Vagina (tissue), 2 donors: ENCODE measurements around the gene ADAT3.

Experiments used
- POLR2A ChIP-seq, 2 donors: fragments of 450-650 bp; IDR thresholded peaks; one replicate each; pipeline ENCODE4 v1.6.1; 2017; ENCODE audit warnings: antibody characterized with exemption in 2 of 2, mild to moderate bottlenecking in 2 of 2, moderate library complexity in 2 of 2
- TF ChIP-seq, protein P1 (sequence below), 3 experiments: fragments of 450-650 bp in 2 of 3; fragments of 200-600 bp in 1 of 3; sonication (generic) in 1 of 3; IDR thresholded peaks; one replicate each; pipeline ENCODE4 v1.5.1; 2017 to 2019; ENCODE audit warnings: antibody characterized with exemption in 3 of 3, mild to moderate bottlenecking in 2 of 3, moderate library complexity in 2 of 3

DNA sequence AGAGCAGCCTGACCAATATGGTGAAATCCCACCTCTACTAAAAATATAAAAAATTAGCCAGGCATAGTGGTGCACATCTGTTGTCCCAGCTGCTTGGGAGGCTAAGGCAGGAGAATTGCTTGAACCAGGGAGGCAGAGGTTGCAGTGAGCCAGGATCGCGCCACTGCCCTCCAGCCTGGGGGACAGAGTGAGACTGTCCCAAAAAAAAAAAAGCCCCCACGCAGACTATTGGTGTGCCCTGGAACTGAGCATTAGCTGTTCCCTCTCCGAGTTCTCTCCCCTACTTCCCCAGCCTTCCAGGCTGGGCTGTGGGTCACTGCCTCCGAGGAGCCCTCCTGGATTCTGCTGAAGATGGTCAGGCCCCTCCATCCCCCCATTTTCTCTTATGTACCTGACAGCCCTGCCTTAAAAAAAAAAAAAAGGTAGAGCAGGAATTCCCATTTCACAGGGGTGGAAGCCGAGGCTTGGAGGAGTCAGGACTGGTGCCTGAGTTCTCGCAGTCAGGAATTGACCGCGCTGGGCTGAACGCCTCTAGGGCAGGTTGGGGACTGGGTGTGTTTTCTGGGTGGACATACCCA lies 1.9 kb downstream of the ADAT3 start:
- TF ChIP-seq, protein P1, sequence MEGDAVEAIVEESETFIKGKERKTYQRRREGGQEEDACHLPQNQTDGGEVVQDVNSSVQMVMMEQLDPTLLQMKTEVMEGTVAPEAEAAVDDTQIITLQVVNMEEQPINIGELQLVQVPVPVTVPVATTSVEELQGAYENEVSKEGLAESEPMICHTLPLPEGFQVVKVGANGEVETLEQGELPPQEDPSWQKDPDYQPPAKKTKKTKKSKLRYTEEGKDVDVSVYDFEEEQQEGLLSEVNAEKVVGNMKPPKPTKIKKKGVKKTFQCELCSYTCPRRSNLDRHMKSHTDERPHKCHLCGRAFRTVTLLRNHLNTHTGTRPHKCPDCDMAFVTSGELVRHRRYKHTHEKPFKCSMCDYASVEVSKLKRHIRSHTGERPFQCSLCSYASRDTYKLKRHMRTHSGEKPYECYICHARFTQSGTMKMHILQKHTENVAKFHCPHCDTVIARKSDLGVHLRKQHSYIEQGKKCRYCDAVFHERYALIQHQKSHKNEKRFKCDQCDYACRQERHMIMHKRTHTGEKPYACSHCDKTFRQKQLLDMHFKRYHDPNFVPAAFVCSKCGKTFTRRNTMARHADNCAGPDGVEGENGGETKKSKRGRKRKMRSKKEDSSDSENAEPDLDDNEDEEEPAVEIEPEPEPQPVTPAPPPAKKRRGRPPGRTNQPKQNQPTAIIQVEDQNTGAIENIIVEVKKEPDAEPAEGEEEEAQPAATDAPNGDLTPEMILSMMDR (IDR thresholded peaks at IDR 0.05), result no peak
- TF ChIP-seq POLR2A (IDR thresholded peaks at IDR 0.05), result no peak
